HepG2 (cell line): ENCODE results near the gene MYL2. TPM values are rescaled to one million over a fixed set of nuclear protein-coding genes. Genes with fewer than 3 reads are reported as not detected.

Source experiments
- ATAC-seq: fragments of 200-7000 bp; cut with Tn5 transposase; 3 replicates; pipeline ENCODE4 v1.9.1; 2020; ENCODE audit warnings: mild to moderate bottlenecking, moderate library complexity
- BruUV-seq: library from RNA; stranded (reverse); fragments of 400-500 nt; replicated peaks from 2 replicates; lab custom pipeline; 2021; lab: Mats Ljungman, UMichigan
- CTCF ChIA-PET: fragments of 300-600 bp; formaldehyde crosslinking; extraction: SDS; loops from one replicate; lab custom pipeline; 2021; ENCODE audit warnings: low total read pairs, inconsistent platforms, low intra/inter-chr PET ratio; lab: Yijun Ruan, JAX
- POLR2A ChIA-PET: fragments of 350-600 bp; sonication (Branson Sonifier 250); formaldehyde crosslinking; loops from one replicate; lab custom pipeline; 2020; ENCODE audit warnings: antibody characterized with exemption, inconsistent platforms; lab: Yijun Ruan, JAX
- DNase-seq: peaks from one replicate; pipeline ENCODE4 v3.0.0-alpha.2; 2015; ENCODE audit warnings: low spot score
- FAIRE-seq: peaks from 3 replicates; lab custom pipeline; 2011; peaks lifted over from hg19 to GRCh38; lab: Jason Lieb, UNC
- H2AFZ ChIP-seq: one replicate; pipeline ENCODE4 v1.6.1; 2011; ENCODE audit warnings: low read length, inconsistent platforms
- H3K27ac ChIP-seq: fragments of 300-600 bp; 3 replicates; pipeline ENCODE4 v1.8.0; 2011; ENCODE audit warnings: mixed run types, mild to moderate bottlenecking, mixed read lengths, low read length, inconsistent platforms; ENCODE audit not compliant: insufficient read depth; ENCODE audit errors: extremely low read length
- H3K27me3 ChIP-seq, 2 experiments: fragments of 200-600 bp in 1 of 2; 2 replicates in 1 of 2; 3 replicates in 1 of 2; pipeline versions ENCODE4 v1.6.0 to v1.8.0; 2011; ENCODE audit warnings: low read length in 2 of 2, mild to moderate bottlenecking in 2 of 2, moderate library complexity in 2 of 2, inconsistent platforms in 1 of 2; ENCODE audit not compliant: insufficient read depth in 2 of 2, control insufficient read depth in 1 of 2
- H3K36me3 ChIP-seq, 2 experiments: fragments of 200-600 bp in 1 of 2; replicated peaks in 1 of 2; 2 replicates in 1 of 2; 3 replicates in 1 of 2; pipeline versions ENCODE4 v1.5.1 to v1.8.0; 2011; ENCODE audit warnings: low read length in 2 of 2, inconsistent platforms in 1 of 2; ENCODE audit not compliant: insufficient read depth in 2 of 2, control insufficient read depth in 1 of 2
- H3K4me1 ChIP-seq: 2 replicates; pipeline ENCODE4 v1.5.1; 2012; ENCODE audit warnings: low read length, inconsistent platforms; ENCODE audit not compliant: insufficient read depth
- H3K4me2 ChIP-seq: 2 replicates; pipeline ENCODE4 v1.6.0; 2011; ENCODE audit warnings: low read depth, low read length, inconsistent platforms
- H3K4me3 ChIP-seq, 3 experiments: fragments of 200-600 bp in 1 of 3; sonication (generic), shearing (Covaris generic) in 1 of 3; replicated peaks in 1 of 3; 2 replicates each; pipeline ENCODE4 v1.5.1; 2011 to 2016; ENCODE audit warnings: low read length in 3 of 3, inconsistent platforms in 2 of 3, low read depth in 2 of 3, mild to moderate bottlenecking in 2 of 3, control low read depth in 1 of 3, mixed read lengths in 1 of 3; ENCODE audit not compliant: insufficient read depth in 1 of 3
- H3K79me2 ChIP-seq: one replicate; pipeline ENCODE4 v1.6.1; 2011; ENCODE audit warnings: low read length, inconsistent platforms; ENCODE audit not compliant: insufficient read depth
- H3K9ac ChIP-seq: 2 replicates; pipeline ENCODE4 v1.6.0; 2011; ENCODE audit warnings: mild to moderate bottlenecking, low read depth, low read length, inconsistent platforms; ENCODE audit not compliant: insufficient read depth
- H3K9me3 ChIP-seq: 2 replicates; pipeline ENCODE4 v1.5.1; 2012; ENCODE audit warnings: mild to moderate bottlenecking, low read length
- H4K20me1 ChIP-seq: 2 replicates; pipeline ENCODE4 v1.6.0; 2011; ENCODE audit warnings: inconsistent platforms, mild to moderate bottlenecking, low read length, moderate library complexity; ENCODE audit not compliant: insufficient read depth
- ARNT2 ChIP-seq: sonication (generic); formaldehyde crosslinking; IDR thresholded peaks from 2 replicates; pipeline ENCODE4 v1.8.0; 2022; ENCODE audit warnings: mild to moderate bottlenecking, low read depth, missing genetic modification reagents, moderate library complexity
- CBFB ChIP-seq: sonication (generic); formaldehyde crosslinking; IDR thresholded peaks from 2 replicates; pipeline ENCODE4 v1.4.0; 2020; ENCODE audit warnings: missing genetic modification reagents
- SATB2 ChIP-seq: sonication (generic); formaldehyde crosslinking; IDR thresholded peaks from 2 replicates; pipeline ENCODE4 v1.5.0; 2020; ENCODE audit warnings: missing genetic modification reagents
- SOX6 ChIP-seq, 2 experiments: fragments of 450-650 bp in 1 of 2; sonication (generic) in 1 of 2; formaldehyde crosslinking in 1 of 2; IDR thresholded peaks; 2 replicates each; pipeline versions ENCODE4 v1.4.0 to v1.6.1; 2017 to 2020; ENCODE audit warnings: antibody characterized with exemption in 1 of 2, mild to moderate bottlenecking in 1 of 2, missing genetic modification reagents in 1 of 2
- TOE1 ChIP-seq: sonication (generic); formaldehyde crosslinking; IDR thresholded peaks from 2 replicates; pipeline ENCODE4 v1.4.0; 2020; ENCODE audit warnings: mild to moderate bottlenecking, missing genetic modification reagents
- ZNF367 ChIP-seq: sonication (generic); formaldehyde crosslinking; IDR thresholded peaks from 2 replicates; pipeline ENCODE4 v1.4.0; 2020; ENCODE audit warnings: missing genetic modification reagents, borderline replicate concordance
- WGBS: methylation state at CpG from one replicate; pipeline ENCODE4 v1.1.6; 2017; ENCODE audit warnings: low lambda C conversion rate; 5-methylcytosine and 5-hydroxymethylcytosine counted together
- in situ Hi-C: cut with HindIII; loops from 2 replicates; pipeline ENCODE4 v1.10.0; 2017; ENCODE audit warnings: low pct_unique_long_range_greater_than_20kb; ENCODE audit not compliant: extremely low pct_ligation_motif_present
- intact Hi-C: fragments of 100-400 bp; cut with micrococcal nuclease; formaldehyde crosslinking; loops from one replicate; pipeline ENCODE4 v1.10.0; 2022; ENCODE audit not compliant: unreplicated experiment
- polyA plus RNA-seq, 8 experiments: library from polyadenylated mRNA; depleted of rRNA in 3 of 8; stranded (reverse) in 7 of 8; unstranded in 1 of 8; fragments of >200 nt; fragmentation: Illumina TruSeq in 4 of 8; extraction: Trizol in 4 of 8; gene quantifications; 2 replicates each; pipeline versions ENCODE4 v1.2.1 to v1.2.3, GENCODE V29; 2011 to 2016; ENCODE audit warnings: low read depth in 4 of 8, missing spikeins in 1 of 8, mixed read lengths in 1 of 8; ENCODE audit not compliant: insufficient read depth in 1 of 8
- total RNA-seq, 5 experiments: library from RNA; depleted of rRNA; stranded (reverse); fragments of >200 nt; fragmentation: Illumina TruSeq; extraction: Trizol; gene quantifications; 2 replicates each; pipeline ENCODE4 v1.2.3, GENCODE V29; 2016; ENCODE audit warnings: low read depth in 1 of 5

MYL2 gene
- total and polyA plus RNA-seq, 2 of the 13 experiments (the other 11 are each of a cell fraction or from before 2014, with no cell fraction given) = not detected

DNA sequence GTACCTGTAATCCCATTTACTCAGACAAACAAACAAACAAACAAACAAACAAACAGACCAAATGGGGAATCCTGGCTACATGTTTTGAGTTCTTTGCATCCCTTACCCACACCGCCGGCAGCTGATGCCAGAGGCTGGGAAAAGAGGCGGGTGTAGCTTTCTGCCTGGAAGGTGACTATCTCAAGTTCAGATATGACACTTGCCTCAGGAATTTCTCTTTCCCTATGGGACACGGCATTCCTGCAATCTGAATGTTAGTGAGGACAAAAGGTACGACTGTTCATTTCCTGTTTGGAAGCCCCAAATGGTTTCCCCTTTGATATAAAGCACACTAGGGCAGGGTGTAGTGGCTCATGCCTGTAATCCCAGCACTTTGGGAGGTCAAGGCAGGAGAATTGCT, 2.9 kb downstream of the MYL2 start:
- ChIA-PET CTCF (no interaction called here), POLR2A (no interaction called here)
- Histone ChIP-seq H3K27ac (no peak overlapping the region), H2AFZ (no peak overlapping the region), H3K36me3 (no peaks in the 10 kb centered on the region), H3K4me2 (no peak overlapping the region), H3K27me3 (peaks cover 0 to 41% of the 10 kb centered on the region in 2 experiments; a peak in 4 of 5 replicates), H4K20me1 (no peaks in the 10 kb centered on the region), H3K4me3 (no peak overlapping the region), H3K9ac (no peak overlapping the region), H3K9me3 (no peaks in the 10 kb centered on the region), H3K79me2 (no peaks in the 10 kb centered on the region), H3K4me1 (no peaks in the 10 kb centered on the region)
- FAIRE-seq (no peak), DNase-seq (peak; percentile 35), ATAC-seq (no peak)
- in situ Hi-C loops = no loop called here
- intact Hi-C loops = no loop called here
- WGBS = 4% methylated on average over 5 of the region's 5 CpGs
- no TSS peak for BruUV-seq
- TF ChIP-seq SATB2 = no peak

GRCh38 chr12:110916295-110916875, 4.0 kb downstream of the MYL2 start:
- no TSS peak for BruUV-seq
- intact Hi-C loops (no loop called here), in situ Hi-C loops (no loop called here)
- H3K4me2 ChIP-seq = no peak overlapping the region
- no peak overlapping the region for H3K4me3 ChIP-seq
- TF ChIP-seq SOX6 (IDR thresholded peaks at IDR 0.05) (no peak), SOX6 (CRISPR knock-in tag; IDR thresholded peaks at IDR 0.05) (no peak), TOE1 (no peak), CBFB (CRISPR knock-in tag) (no peak), ZNF367 (CRISPR knock-in tag) (no peak), ARNT2 (CRISPR knock-in tag) (no peak)
- no peak overlapping the region for H2AFZ ChIP-seq
- ATAC-seq = no peak
- H3K4me1 ChIP-seq = no peaks in the 10 kb centered on the region
- WGBS = 16% methylated on average over 3 of the region's 3 CpGs
- H4K20me1 ChIP-seq = no peaks in the 10 kb centered on the region
- no peak for DNase-seq
- no peak for FAIRE-seq
- H3K9ac ChIP-seq = no peak overlapping the region
- CTCF ChIA-PET = no interaction called here
- H3K27me3 ChIP-seq = peaks cover 0 to 40% of the 10 kb centered on the region in 2 experiments; a peak in 4 of 5 replicates
- no peaks in the 10 kb centered on the region for H3K36me3 ChIP-seq
- no peaks in the 10 kb centered on the region for H3K79me2 ChIP-seq
- H3K9me3 ChIP-seq = no peaks in the 10 kb centered on the region
- POLR2A ChIA-PET = no interaction called here
- no peak overlapping the region for H3K27ac ChIP-seq
